Transverse colon (tissue), 3 donors: ENCODE measurements around the gene LMO7.

Experiments used
- CTCF ChIP-seq, 5 experiments: fragments of 200-600 bp in 3 of 5; fragments of 450-650 bp in 2 of 5; sonication (generic) in 3 of 5; IDR thresholded peaks; 1 replicate in 2 of 5; 2 replicates in 3 of 5; pipeline ENCODE4 v1.5.1; 2016 to 2017; ENCODE audit warnings: antibody characterized with exemption in 5 of 5, inconsistent platforms in 3 of 5, mild to moderate bottlenecking in 2 of 5, moderate library complexity in 1 of 5
- EP300 ChIP-seq: sonication (generic); formaldehyde crosslinking; IDR thresholded peaks from one replicate; pipeline ENCODE4 v1.6.1; 2017; ENCODE audit warnings: antibody characterized with exemption, low read depth
- POLR2A ChIP-seq: fragments of 450-650 bp; IDR thresholded peaks from one replicate; pipeline ENCODE4 v1.6.1; 2016; ENCODE audit warnings: antibody characterized with exemption, mild to moderate bottlenecking, moderate library complexity

GRCh38 chr13:75762955-75763354, 126.8 kb downstream of the LMO7 start:
- no peak for TF ChIP-seq CTCF (IDR thresholded peaks at IDR 0.05)
- TF ChIP-seq POLR2A = no peak
- no peak for TF ChIP-seq EP300
